ENCODE results near the gene OSR1. TPM values are rescaled to one million over a fixed set of nuclear protein-coding genes. Genes with fewer than 3 reads are reported as not detected.

OSR1 gene
- polyA plus RNA-seq, 3 donors = not detected

DNA sequence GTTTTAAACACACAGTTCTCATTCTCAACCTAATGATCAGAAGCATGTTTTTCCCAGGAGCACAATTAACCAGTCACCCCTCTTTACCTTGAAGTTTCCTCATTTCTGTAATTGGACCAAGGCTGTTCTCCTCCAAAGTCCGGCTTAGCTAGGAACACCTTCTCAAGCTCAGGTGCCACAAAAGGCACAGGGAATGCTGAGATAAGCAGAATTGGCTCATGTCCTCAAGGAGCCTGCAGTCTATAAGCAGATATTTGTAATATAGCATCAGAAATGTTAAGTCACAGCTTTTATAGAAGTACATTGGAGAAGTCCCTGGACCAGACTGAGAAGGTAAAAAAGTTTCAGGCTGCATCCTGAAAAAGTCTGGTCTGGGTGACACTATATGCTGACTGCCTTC lies 20.7 kb downstream of the OSR1 start:
- Mint-ChIP-seq H3K27ac (no peak overlapping the region), H3K9me3 (peaks cover 0 to 3% (median 0%) of the 10 kb centered on the region in 7 donors)
- TF ChIP-seq, protein P1, sequence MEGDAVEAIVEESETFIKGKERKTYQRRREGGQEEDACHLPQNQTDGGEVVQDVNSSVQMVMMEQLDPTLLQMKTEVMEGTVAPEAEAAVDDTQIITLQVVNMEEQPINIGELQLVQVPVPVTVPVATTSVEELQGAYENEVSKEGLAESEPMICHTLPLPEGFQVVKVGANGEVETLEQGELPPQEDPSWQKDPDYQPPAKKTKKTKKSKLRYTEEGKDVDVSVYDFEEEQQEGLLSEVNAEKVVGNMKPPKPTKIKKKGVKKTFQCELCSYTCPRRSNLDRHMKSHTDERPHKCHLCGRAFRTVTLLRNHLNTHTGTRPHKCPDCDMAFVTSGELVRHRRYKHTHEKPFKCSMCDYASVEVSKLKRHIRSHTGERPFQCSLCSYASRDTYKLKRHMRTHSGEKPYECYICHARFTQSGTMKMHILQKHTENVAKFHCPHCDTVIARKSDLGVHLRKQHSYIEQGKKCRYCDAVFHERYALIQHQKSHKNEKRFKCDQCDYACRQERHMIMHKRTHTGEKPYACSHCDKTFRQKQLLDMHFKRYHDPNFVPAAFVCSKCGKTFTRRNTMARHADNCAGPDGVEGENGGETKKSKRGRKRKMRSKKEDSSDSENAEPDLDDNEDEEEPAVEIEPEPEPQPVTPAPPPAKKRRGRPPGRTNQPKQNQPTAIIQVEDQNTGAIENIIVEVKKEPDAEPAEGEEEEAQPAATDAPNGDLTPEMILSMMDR (IDR thresholded peaks at IDR 0.05) = no peak

DNA sequence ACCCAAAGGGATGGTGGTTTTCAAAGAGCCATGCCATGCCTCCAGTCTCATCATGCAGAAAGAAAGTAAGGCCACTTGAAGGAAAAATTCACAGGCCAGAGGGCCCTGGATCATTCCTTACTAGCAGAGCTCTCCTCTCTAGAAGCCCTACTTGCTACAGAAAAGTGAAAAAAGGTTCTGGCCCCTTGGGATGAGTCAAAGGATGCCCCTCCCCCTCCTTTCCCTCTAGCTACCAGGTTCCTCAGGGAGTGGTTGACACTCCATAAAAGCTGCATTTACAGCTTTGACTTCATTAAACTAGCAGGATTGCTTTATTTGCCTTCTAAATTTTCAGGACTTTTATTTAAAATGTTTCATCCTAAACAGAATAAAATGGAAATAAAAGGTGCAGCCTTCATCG lies 21.2 kb downstream of the OSR1 start:
- no peaks in the 10 kb centered on the region for H3K79me2 ChIP-seq (ENCODE audit: insufficient read depth, low read length)
- no peak overlapping the region for H3K27ac ChIP-seq (ENCODE audit: low read depth in 1 of 2, low read length in 2 of 2)
- no peak for DNase-seq
- TF ChIP-seq, protein P1 (IDR thresholded peaks at IDR 0.05) = no peak
- H3K9ac ChIP-seq (ENCODE audit: insufficient read depth, low read length, poor library complexity, severe bottlenecking) = no peak overlapping the region
- no peaks in the 10 kb centered on the region for H3K9me3 ChIP-seq (replicated peaks in 1 of 2; ENCODE audit: control insufficient read depth in 1 of 2, insufficient read depth in 1 of 2, low read length in 2 of 2)
- no peaks in the 10 kb centered on the region for H3K4me1 ChIP-seq (ENCODE audit: control insufficient read depth in 1 of 2, insufficient read depth in 2 of 2, low read length in 2 of 2)
- Mint-ChIP-seq H3K4me3 (no peak overlapping the region), H3K27ac (no peak overlapping the region), H3K9me3 (peaks cover 0 to 3% (median 0%) of the 10 kb centered on the region in 7 donors), H3K4me1 (no peaks in the 10 kb centered on the region), H3K27me3 (ENCODE audit: low read depth in 3 of 3) (peaks cover 0 to 2% (median 0%) of the 10 kb centered on the region in 3 donors), H3K36me3 (peaks cover 7 to 12% of the 10 kb centered on the region in 2 donors)
- H4K20me1 ChIP-seq (ENCODE audit: insufficient read depth, low read length) = no peaks in the 10 kb centered on the region
- intact Hi-C loops (cut with micrococcal nuclease) = no loop called here
- no peak overlapping the region for H3K4me3 ChIP-seq (replicated peaks in 1 of 3; ENCODE audit: low read depth in 2 of 3, low read length in 3 of 3)
- no peaks in the 10 kb centered on the region for H3K27me3 ChIP-seq (ENCODE audit: control insufficient read depth in 2 of 2, insufficient read depth in 2 of 2, low read length in 2 of 2)
- H3K4me2 ChIP-seq (replicated peaks; ENCODE audit: extremely low read depth, low read length, poor library complexity, severe bottlenecking) = no peak overlapping the region
- H3K36me3 ChIP-seq (replicated peaks in 1 of 2; ENCODE audit: control insufficient read depth in 1 of 2, insufficient read depth in 2 of 2, low read length in 2 of 2) = peaks cover 0 to 2% of the 10 kb centered on the region in 2 donors
- no peak overlapping the region for H2AFZ ChIP-seq (ENCODE audit: insufficient read depth, low read depth, low read length, poor library complexity, severe bottlenecking)
- WGBS (ENCODE audit: insufficient coverage) = 100% methylated on average over 1 of the region's 1 CpG

More for the DNA sequence above, 20.7 kb downstream of the OSR1 start:
- H3K4me3 ChIP-seq (replicated peaks in 1 of 3; ENCODE audit: low read depth in 2 of 3, low read length in 3 of 3) = no peak overlapping the region
- H4K20me1 ChIP-seq (ENCODE audit: insufficient read depth, low read length) = no peaks in the 10 kb centered on the region
- intact Hi-C loops (cut with micrococcal nuclease) = no loop called here
- no peak overlapping the region for H3K27ac ChIP-seq (ENCODE audit: low read depth in 1 of 2, low read length in 2 of 2)
- peaks cover 0 to 2% of the 10 kb centered on the region in 2 donors for H3K36me3 ChIP-seq (replicated peaks in 1 of 2; ENCODE audit: control insufficient read depth in 1 of 2, insufficient read depth in 2 of 2, low read length in 2 of 2)
- Mint-ChIP-seq H3K36me3 (peaks cover 9 to 12% of the 10 kb centered on the region in 2 donors), H3K27me3 (ENCODE audit: low read depth in 3 of 3) (no peaks in the 10 kb centered on the region), H3K4me1 (no peaks in the 10 kb centered on the region), H3K4me3 (no peak overlapping the region)
- no CpG with 5 or more reads among the region's 1 CpG for WGBS (ENCODE audit: insufficient coverage)
- no peak overlapping the region for H2AFZ ChIP-seq (ENCODE audit: insufficient read depth, low read depth, low read length, poor library complexity, severe bottlenecking)
- no peak overlapping the region for H3K4me2 ChIP-seq (replicated peaks; ENCODE audit: extremely low read depth, low read length, poor library complexity, severe bottlenecking)
- no peaks in the 10 kb centered on the region for H3K79me2 ChIP-seq (ENCODE audit: insufficient read depth, low read length)
- DNase-seq = no peak
- H3K9ac ChIP-seq (ENCODE audit: insufficient read depth, low read length, poor library complexity, severe bottlenecking) = no peak overlapping the region
- no peaks in the 10 kb centered on the region for H3K9me3 ChIP-seq (replicated peaks in 1 of 2; ENCODE audit: control insufficient read depth in 1 of 2, insufficient read depth in 1 of 2, low read length in 2 of 2)
- H3K4me1 ChIP-seq (ENCODE audit: control insufficient read depth in 1 of 2, insufficient read depth in 2 of 2, low read length in 2 of 2) = no peaks in the 10 kb centered on the region
- no peaks in the 10 kb centered on the region for H3K27me3 ChIP-seq (ENCODE audit: control insufficient read depth in 2 of 2, insufficient read depth in 2 of 2, low read length in 2 of 2)
